SIG-M5 treated with dmso at 0.1 percent for 504 hours (cell line): ENCODE results near the gene C12orf60.
"Not testable (repeated sequence)": the region's sequence is repeated elsewhere in the genome, so short reads cannot be mapped to it uniquely, and the experiment has no call there.

Experiments
- DNase-seq: peaks from one replicate; lab custom pipeline; 2025; ENCODE audit not compliant: unreplicated experiment; lab: John Stamatoyannopoulos, UW

C12orf60 gene

GRCh38 chr12:14803011-14803829 is at the start of gene C12orf60, which contains the start of gene WBP11:
C12orf60 (plus strand) TSS chr12:14803670; CDS start chr12:14822936, 19,266 bp downstream.
WBP11 (minus strand) TSS chr12:14803478; CDS start chr12:14801383, 2,095 bp downstream.
- peak; percentile 100 for DNase-seq

GRCh38 chr12:14756334-14757143 is 46.9 kb upstream of the C12orf60 start:
- no peak for DNase-seq

GRCh38 chr12:14759711-14760280 is 43.7 kb upstream of the C12orf60 start:
- DNase-seq = not testable (repeated sequence)

- no peak for DNase-seq
These were observed 38.1 kb upstream of the C12orf60 start for GRCh38 chr12:14765398-14765797.

GRCh38 chr12:14766020-14766419 is 37.5 kb upstream of the C12orf60 start:
- not testable (repeated sequence) for DNase-seq

- DNase-seq = no peak
These were observed 36.7 kb upstream of the C12orf60 start for GRCh38 chr12:14766649-14767215.

GRCh38 chr12:14767617-14768016 is 35.9 kb upstream of the C12orf60 start:
- DNase-seq = no peak

- DNase-seq = no peak
These were observed 34.6 kb upstream of the C12orf60 start for GRCh38 chr12:14768823-14769405.

GRCh38 chr12:14769466-14769968 is 34.0 kb upstream of the C12orf60 start:
- peak; percentile 64 for DNase-seq

GRCh38 chr12:14769969-14770495 is 33.4 kb upstream of the C12orf60 start:
- DNase-seq = peak; percentile 78

- DNase-seq = peak; percentile 89
These were observed 32.7 kb upstream of the C12orf60 start for GRCh38 chr12:14770496-14771461.

GRCh38 chr12:14771651-14772137 is 31.8 kb upstream of the C12orf60 start:
- DNase-seq = peak; percentile 58

GRCh38 chr12:14772946-14773345 is 30.5 kb upstream of the C12orf60 start:
- DNase-seq = no peak

GRCh38 chr12:14773685-14774073 is 29.8 kb upstream of the C12orf60 start:
- no peak for DNase-seq

- DNase-seq = peak; percentile 98
These were observed 29.2 kb upstream of the C12orf60 start for GRCh38 chr12:14774074-14774905.

GRCh38 chr12:14774906-14775635 is 28.4 kb upstream of the C12orf60 start:
- DNase-seq = peak; percentile 67

- peak; percentile 71 for DNase-seq
These were observed 27.9 kb upstream of the C12orf60 start for GRCh38 chr12:14775636-14775980.
